ENCODE results near the gene SPRN.
"Not testable (repeated sequence)": the region's sequence is repeated elsewhere in the genome, so short reads cannot be mapped to it uniquely, and the experiment has no call there.

The SPRN gene

GRCh38 chr10:133388973-133389818, 35.2 kb downstream of the SPRN start:
- DNase-seq (ENCODE audit: insufficient read length, low spot score), result no peak
- FAIRE-seq, result no peak

- no peak for FAIRE-seq
- no peak for DNase-seq (ENCODE audit: insufficient read length, low spot score)
These were observed 36.0 kb downstream of the SPRN start for GRCh38 chr10:133388236-133388972.

GRCh38 chr10:133386951-133387350, 37.5 kb downstream of the SPRN start:
- not testable (repeated sequence) for DNase-seq (ENCODE audit: insufficient read length, low spot score); FAIRE-seq

- no peak for DNase-seq (ENCODE audit: insufficient read length, low spot score)
- no peak for FAIRE-seq
These were observed 39.2 kb downstream of the SPRN start for GRCh38 chr10:133385214-133385613.

- DNase-seq (ENCODE audit: insufficient read length, low spot score) (no peak), FAIRE-seq (no peak)
These were observed 40.4 kb downstream of the SPRN start for GRCh38 chr10:133384071-133384470.

- no peak for FAIRE-seq
- DNase-seq (ENCODE audit: insufficient read length, low spot score), result no peak
These were observed 40.9 kb downstream of the SPRN start for GRCh38 chr10:133383551-133383950.

- no peak for DNase-seq (ENCODE audit: insufficient read length, low spot score)
- no peak for FAIRE-seq
These were observed 43.4 kb downstream of the SPRN start for GRCh38 chr10:133381036-133381435.

GRCh38 chr10:133379801-133380666, 44.4 kb downstream of the SPRN start:
- no peak for DNase-seq (ENCODE audit: insufficient read length, low spot score)
- FAIRE-seq, result no peak

- DNase-seq (ENCODE audit: insufficient read length, low spot score) (peak; percentile 67), FAIRE-seq (no peak)
These were observed 45.1 kb downstream of the SPRN start, which contains the start of gene PAOX for GRCh38 chr10:133379152-133379800. PAOX (plus strand) TSS chr10:133379262; CDS start chr10:133379317, 55 bp downstream.

GRCh38 chr10:133378251-133379096, 46.0 kb downstream of the SPRN start:
- peak; percentile 31 for DNase-seq (ENCODE audit: insufficient read length, low spot score)
- no peak for FAIRE-seq

GRCh38 chr10:133377818-133378250, 46.6 kb downstream of the SPRN start:
- FAIRE-seq (no peak), DNase-seq (ENCODE audit: insufficient read length, low spot score) (no peak)

- FAIRE-seq, result no peak
These were observed 47.2 kb downstream of the SPRN start for GRCh38 chr10:133377025-133377817.

GRCh38 chr10:133376183-133376582, 48.2 kb downstream of the SPRN start:
- not testable (repeated sequence) for FAIRE-seq; DNase-seq (ENCODE audit: insufficient read length, low spot score)

More at GRCh38 chr10:133377025-133377817, 47.2 kb downstream of the SPRN start:
- no peak for DNase-seq (ENCODE audit: insufficient read length, low spot score)

- no peak for FAIRE-seq
These were observed 48.9 kb downstream of the SPRN start for GRCh38 chr10:133375357-133376115.

GRCh38 chr10:133373174-133374090, 51.0 kb downstream of the SPRN start, which contains the start of gene ECHS1:
ECHS1 (minus strand) TSS chr10:133373354; CDS start chr10:133373333, 21 bp downstream.
- FAIRE-seq (no peak), DNase-seq (ENCODE audit: insufficient read length, low spot score) (peak; percentile 90)

More at GRCh38 chr10:133375357-133376115, 48.9 kb downstream of the SPRN start:
- no peak for DNase-seq (ENCODE audit: insufficient read length, low spot score)

GRCh38 chr10:133372507-133372906, 51.9 kb downstream of the SPRN start:
- DNase-seq (ENCODE audit: insufficient read length, low spot score) (no peak), FAIRE-seq (no peak)
